Aorta (tissue), 5 donors: ENCODE results near the gene USH2A. TPM values are rescaled to one million over a fixed set of nuclear protein-coding genes. Genes with fewer than 3 reads are reported as not detected.

Source experiments
- ATAC-seq: fragments of 200-7000 bp; cut with Tn5 transposase; one replicate; pipeline ENCODE4 v1.9.1; 2022; ENCODE audit warnings: moderate library complexity; ENCODE audit not compliant: low FRiP score
- DNase-seq, 2 donors: peaks; one replicate each; pipeline ENCODE4 v3.0.0-alpha.2; 2020
- H3K27ac ChIP-seq, 2 donors: one replicate each; pipeline ENCODE4 v1.5.1; 2013; ENCODE audit warnings: low read length in 2 of 2, mild to moderate bottlenecking in 2 of 2, moderate library complexity in 2 of 2, control low read depth in 1 of 2, inconsistent platforms in 1 of 2, low read depth in 1 of 2
- H3K27me3 ChIP-seq, 2 donors: one replicate each; pipeline ENCODE4 v1.6.1; 2013; ENCODE audit warnings: control low read depth in 1 of 2, low read length in 1 of 2, mild to moderate bottlenecking in 1 of 2, moderate library complexity in 1 of 2; ENCODE audit not compliant: insufficient read depth in 2 of 2, control insufficient read depth in 1 of 2
- H3K36me3 ChIP-seq, 2 donors: one replicate each; pipeline ENCODE4 v1.6.1; 2013; ENCODE audit warnings: control low read depth in 1 of 2, low read length in 1 of 2, mild to moderate bottlenecking in 1 of 2; ENCODE audit not compliant: insufficient read depth in 2 of 2, control insufficient read depth in 1 of 2
- H3K4me1 ChIP-seq, 2 donors: one replicate each; pipeline ENCODE4 v1.6.1; 2013; ENCODE audit warnings: low read length in 2 of 2, control low read depth in 1 of 2, mild to moderate bottlenecking in 1 of 2, moderate library complexity in 1 of 2; ENCODE audit not compliant: insufficient read depth in 2 of 2, control insufficient read depth in 1 of 2
- H3K4me3 ChIP-seq, 2 donors: one replicate each; pipeline ENCODE4 v1.5.1; 2013; ENCODE audit warnings: low read length in 2 of 2, control low read depth in 1 of 2, mild to moderate bottlenecking in 1 of 2
- H3K9me3 ChIP-seq: one replicate; pipeline ENCODE4 v1.6.1; 2013; ENCODE audit warnings: mild to moderate bottlenecking, low read length; ENCODE audit not compliant: control insufficient read depth
- WGBS, 2 donors: extraction: QIAGEN DNeasy Blood & Tissue Kit; methylation state at CpG; one replicate each; pipeline ENCODE4 v1.1.7; 2013; 5-methylcytosine and 5-hydroxymethylcytosine counted together
- intact Hi-C, 2 donors: fragments of 100-400 bp; cut with DNase I; formaldehyde crosslinking; loops; one replicate each; pipeline versions ENCODE4 v1.14.2 to v1.15.0; 2022
- polyA plus RNA-seq, 2 donors: library from polyadenylated mRNA; stranded (reverse); fragments of 200-250 nt; gene quantifications; one replicate each; pipeline ENCODE4 v1.2.3, GENCODE V29; 2013
- total RNA-seq, 2 donors: library from RNA; stranded (reverse); fragmentation: NEBNext Ultra II Directional; extraction: Animal tissue kit (Norgen Biotek cat#: 25700); gene quantifications; one replicate each; pipeline ENCODE4 v1.2.1, GENCODE V29; 2021
- donor health status: healthy with polysubstance abuse.
- donor health status: Bipolar disorder and iron deficiency.
- donor health status: DM: no; HTN: no; CAD: no.
- donor health status: DM: no; HTN: no; CAD: no.
- donor health status: DM: yes; HTN: yes; CAD: no.

Gene USH2A
- total and polyA plus RNA-seq, 4 donors = 0.13 TPM; not detected in 3

DNA sequence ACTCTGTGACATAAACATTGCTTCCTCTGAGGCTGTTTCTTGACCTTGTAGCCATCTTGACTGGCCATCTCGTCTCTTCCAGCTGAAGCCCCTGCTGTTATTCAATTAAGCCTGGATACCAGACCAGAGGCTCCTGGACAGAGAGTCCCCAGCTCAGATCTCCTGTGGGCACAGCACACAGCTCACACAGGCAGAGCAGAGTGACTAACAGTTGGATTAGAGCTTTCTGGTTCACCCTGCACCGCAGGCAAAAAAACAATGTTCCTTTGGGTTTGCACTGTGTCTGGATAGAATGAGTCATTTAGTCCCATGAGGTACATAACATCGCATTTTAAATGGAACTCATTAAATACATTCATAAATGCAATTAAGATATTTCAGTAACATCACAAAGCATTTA, 33.4 kb upstream of the USH2A start:
- no peaks in the 10 kb centered on the region for H3K9me3 ChIP-seq
- no peak for ATAC-seq
- H3K27ac ChIP-seq = no peak overlapping the region
- H3K4me1 ChIP-seq = no peaks in the 10 kb centered on the region
- H3K4me3 ChIP-seq = no peak overlapping the region
- WGBS, 2 donors = 54 to 62% methylated on average over 3 of the region's 3 CpGs
- H3K36me3 ChIP-seq = no peaks in the 10 kb centered on the region
- no peak for DNase-seq
- intact Hi-C loops = no loop called here
- no peaks in the 10 kb centered on the region for H3K27me3 ChIP-seq

DNA sequence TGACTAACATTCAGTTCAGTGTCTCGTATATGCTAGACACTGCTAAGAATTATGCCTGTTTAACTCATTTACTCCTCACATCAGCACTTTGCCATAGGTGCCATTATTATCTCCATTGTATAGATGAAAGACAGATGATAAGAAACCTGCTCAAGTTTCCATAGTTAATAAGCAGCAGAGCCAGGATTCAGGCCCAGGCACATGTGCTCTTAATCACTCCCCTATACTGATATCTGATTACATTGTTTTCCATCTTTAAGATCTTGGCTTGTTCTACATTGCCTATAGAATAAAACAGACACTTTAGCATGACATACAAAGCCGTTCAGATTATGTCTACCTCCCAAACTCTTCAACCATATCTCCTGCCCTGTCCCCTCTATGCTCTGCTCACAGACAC, 30.5 kb upstream of the USH2A start:
- 77 to 81% methylated on average over 2 of the region's 2 CpGs for WGBS, 2 donors
- Histone ChIP-seq H3K27ac (no peak overlapping the region), H3K36me3 (no peaks in the 10 kb centered on the region), H3K4me3 (no peak overlapping the region), H3K4me1 (no peaks in the 10 kb centered on the region), H3K27me3 (no peaks in the 10 kb centered on the region), H3K9me3 (no peaks in the 10 kb centered on the region)
- DNase-seq = no peak
- ATAC-seq = no peak
- intact Hi-C loops = no loop called here

DNA sequence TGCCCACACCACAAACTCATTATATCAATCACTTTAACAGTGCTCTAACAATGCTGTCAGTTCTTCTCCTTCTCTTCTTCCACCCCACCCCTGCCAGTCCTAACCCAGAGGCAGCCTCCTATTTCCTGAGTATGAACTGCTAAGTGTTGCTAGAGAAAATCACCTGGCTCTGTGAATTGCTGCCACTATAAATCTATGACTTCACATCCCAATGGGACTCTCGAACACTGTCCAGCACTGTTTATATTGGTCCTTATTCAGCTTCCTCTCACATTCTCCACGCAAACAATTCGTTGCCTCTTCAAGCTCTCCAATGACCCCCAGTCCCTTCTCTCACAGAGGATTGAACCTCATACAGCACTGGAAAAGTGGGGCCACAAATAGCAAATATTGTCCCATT, 27.0 kb upstream of the USH2A start:
- DNase-seq (no peak), ATAC-seq (no peak)
- 6 to 11% methylated on average over 3 of the region's 3 CpGs for WGBS, 2 donors
- no peak overlapping the region for H3K4me3 ChIP-seq
- no peaks in the 10 kb centered on the region for H3K36me3 ChIP-seq
- peaks cover 0 to 2% of the 10 kb centered on the region in 2 donors for H3K27me3 ChIP-seq
- no peaks in the 10 kb centered on the region for H3K4me1 ChIP-seq
- no peaks in the 10 kb centered on the region for H3K9me3 ChIP-seq
- intact Hi-C loops = no loop called here
- no peak overlapping the region for H3K27ac ChIP-seq

DNA sequence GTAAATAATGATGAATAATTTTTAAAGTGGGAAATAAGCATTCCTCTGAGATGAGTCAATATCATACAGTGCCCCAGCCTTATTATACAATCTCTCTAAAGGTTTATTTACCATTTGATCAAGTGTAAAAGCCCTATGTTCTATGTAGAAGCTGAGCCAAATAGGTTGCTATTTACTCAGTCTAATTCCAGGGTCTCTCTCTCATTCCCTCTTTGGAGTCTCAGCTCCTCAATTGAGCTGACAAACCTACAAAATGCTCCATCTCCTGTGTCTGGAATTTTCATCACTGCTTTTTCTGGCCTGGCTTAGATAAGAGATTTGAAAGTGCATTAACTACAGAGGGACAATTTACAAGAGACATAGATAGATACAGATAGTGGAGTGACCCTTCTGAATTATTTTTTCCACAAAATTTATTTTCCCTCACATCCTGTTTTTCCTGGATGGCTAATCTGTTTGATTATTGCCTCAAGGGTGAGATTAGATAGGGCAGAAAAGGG, 24.8 kb upstream of the USH2A start:
- DNase-seq = no peak

DNA sequence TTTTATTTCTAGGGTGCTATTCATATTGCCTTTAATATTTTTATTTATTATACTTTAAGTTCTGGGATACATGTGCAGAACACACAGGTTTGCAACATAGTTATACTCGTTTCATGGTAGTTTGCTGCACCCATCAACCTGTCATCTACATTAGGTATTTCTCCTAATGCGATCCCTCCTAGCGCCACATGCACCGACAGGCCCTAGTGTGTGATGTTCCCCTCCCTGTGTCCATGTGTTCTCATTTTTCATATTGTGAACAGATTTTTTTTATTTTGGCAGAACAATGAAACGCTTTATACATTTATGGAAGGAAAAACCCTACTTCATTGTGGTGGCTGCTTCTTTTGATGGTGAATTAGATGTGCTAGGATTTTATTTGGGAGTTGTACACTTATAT, 14.4 kb upstream of the USH2A start:
- 90 to 91% methylated on average over 5 of the region's 5 CpGs for WGBS, 2 donors
- no peak overlapping the region for H3K4me3 ChIP-seq
- H3K36me3 ChIP-seq = no peaks in the 10 kb centered on the region
- H3K27me3 ChIP-seq = no peaks in the 10 kb centered on the region
- ATAC-seq (no peak), DNase-seq (no peak)
- intact Hi-C loops = no loop called here
- H3K27ac ChIP-seq = no peak overlapping the region
- H3K9me3 ChIP-seq = no peaks in the 10 kb centered on the region
- H3K4me1 ChIP-seq = no peaks in the 10 kb centered on the region

More for the DNA sequence above, 24.8 kb upstream of the USH2A start:
- ATAC-seq = no peak
- H3K27ac ChIP-seq = no peak overlapping the region
- intact Hi-C loops = no loop called here
- H3K4me3 ChIP-seq = no peak overlapping the region
- peaks cover 0 to 2% of the 10 kb centered on the region in 2 donors for H3K27me3 ChIP-seq
- no peaks in the 10 kb centered on the region for H3K9me3 ChIP-seq
- H3K4me1 ChIP-seq = no peaks in the 10 kb centered on the region
- no peaks in the 10 kb centered on the region for H3K36me3 ChIP-seq

DNA sequence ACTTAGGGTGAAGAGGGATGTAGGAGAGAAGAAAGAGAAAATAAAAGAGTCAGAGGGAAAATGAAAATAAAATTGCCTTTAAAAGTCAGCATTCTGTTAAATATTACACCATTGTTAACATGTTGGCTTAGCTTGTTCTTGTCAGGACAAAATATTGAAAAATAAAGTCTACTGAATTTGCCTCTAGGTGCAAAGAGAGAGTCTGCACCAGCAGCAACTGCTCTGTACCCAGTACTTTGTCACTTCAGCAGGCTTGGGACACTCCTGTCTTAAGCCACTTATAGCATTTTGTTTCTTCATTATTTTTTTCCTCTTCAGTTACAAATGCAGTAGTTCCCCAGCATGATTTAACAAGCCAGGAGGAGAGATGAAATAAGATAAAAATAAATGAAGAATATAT, 11.0 kb upstream of the USH2A start:
- intact Hi-C loops = no loop called here
- Histone ChIP-seq H3K27ac (no peak overlapping the region), H3K9me3 (peaks cover 2% of the 10 kb centered on the region), H3K36me3 (no peaks in the 10 kb centered on the region), H3K4me3 (no peak overlapping the region), H3K4me1 (no peaks in the 10 kb centered on the region), H3K27me3 (no peaks in the 10 kb centered on the region)
- DNase-seq (no peak), ATAC-seq (no peak)

DNA sequence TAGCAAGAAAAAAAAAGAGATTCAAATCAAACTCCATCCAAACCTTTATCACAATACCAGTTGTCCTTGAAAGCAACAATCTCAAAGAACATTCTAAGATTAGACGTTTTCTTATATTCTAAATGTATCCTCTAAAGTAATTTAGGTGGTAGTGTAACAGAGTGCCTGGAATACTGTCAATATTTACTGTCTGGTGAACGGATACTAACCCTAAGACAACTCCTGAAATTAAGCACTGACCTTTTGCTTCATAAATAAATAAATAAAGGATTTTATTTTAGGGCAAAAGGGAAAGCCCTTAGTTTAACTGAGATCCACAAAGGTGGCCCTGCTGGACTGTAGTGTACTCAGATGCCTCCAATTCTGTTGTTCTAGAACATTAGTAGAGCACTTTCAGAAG, 9.9 kb upstream of the USH2A start:
- Histone ChIP-seq H3K27me3 (no peaks in the 10 kb centered on the region), H3K36me3 (no peaks in the 10 kb centered on the region), H3K4me3 (no peak overlapping the region), H3K4me1 (no peaks in the 10 kb centered on the region), H3K27ac (no peak overlapping the region), H3K9me3 (peaks cover 2% of the 10 kb centered on the region)
- 72 to 83% methylated on average over 2 of the region's 2 CpGs for WGBS, 2 donors
- DNase-seq (no peak), ATAC-seq (no peak)
- intact Hi-C loops = no loop called here

DNA sequence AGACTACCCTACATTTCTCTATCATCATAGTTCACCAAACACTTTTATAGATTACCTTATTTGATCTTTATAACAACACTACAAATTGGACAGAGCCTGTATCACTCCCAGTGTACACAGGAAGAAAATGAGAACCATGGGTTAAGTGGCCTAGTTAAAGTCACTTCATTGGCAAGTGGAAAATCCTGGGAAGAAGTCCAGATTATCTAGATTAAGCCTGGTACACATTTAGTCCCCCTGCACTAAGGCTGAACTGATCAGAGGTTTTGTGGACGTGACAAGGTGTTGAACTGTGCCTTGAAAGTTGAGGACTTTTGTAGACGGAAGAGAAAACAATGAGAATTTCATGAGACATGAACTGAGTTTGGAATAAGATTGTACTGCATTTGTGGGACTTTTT, 7.5 kb upstream of the USH2A start:
- 53 to 56% methylated on average over 2 of the region's 2 CpGs for WGBS, 2 donors
- H3K36me3 ChIP-seq = no peaks in the 10 kb centered on the region
- no peaks in the 10 kb centered on the region for H3K4me1 ChIP-seq
- no peak overlapping the region for H3K4me3 ChIP-seq
- no peak overlapping the region for H3K27ac ChIP-seq
- ATAC-seq (no peak), DNase-seq (no peak)
- peaks cover 2% of the 10 kb centered on the region for H3K9me3 ChIP-seq
- no peaks in the 10 kb centered on the region for H3K27me3 ChIP-seq
- intact Hi-C loops = no loop called here

DNA sequence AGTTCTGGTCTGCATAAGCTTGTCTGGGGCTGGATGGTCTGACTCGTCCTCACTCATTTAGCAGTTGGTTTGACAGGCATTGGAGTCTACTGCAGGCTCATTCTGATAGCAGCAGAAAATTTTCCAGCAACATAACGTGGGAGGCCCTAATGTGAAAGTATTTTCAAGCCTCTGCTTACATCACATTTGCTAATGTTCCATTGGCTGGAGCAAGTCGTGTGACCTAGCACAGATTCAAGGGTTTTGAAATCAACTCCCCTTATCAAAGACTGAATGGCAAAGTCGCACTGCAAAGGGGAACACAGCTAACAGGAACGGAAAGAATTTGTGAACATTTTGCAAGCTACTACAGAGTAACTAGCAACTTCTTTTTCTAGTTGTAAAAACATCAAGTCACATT, 2.3 kb upstream of the USH2A start:
- H3K27me3 ChIP-seq = peaks cover 0 to 1% of the 10 kb centered on the region in 2 donors
- no peaks in the 10 kb centered on the region for H3K36me3 ChIP-seq
- no peak overlapping the region for H3K4me3 ChIP-seq
- no peaks in the 10 kb centered on the region for H3K4me1 ChIP-seq
- 20% methylated on average over 5 of the region's 5 CpGs for WGBS, 2 donors
- no peak for ATAC-seq
- no peak for DNase-seq
- intact Hi-C loops = no loop called here
- H3K9me3 ChIP-seq = no peaks in the 10 kb centered on the region
- H3K27ac ChIP-seq = no peak overlapping the region
